HAP-1 (cell line): Measurements from ENCODE around the gene WBP2.
A peak's percentile ranks its signal among the peaks of the same experiment; 100 is the strongest.

Experiments used
- DNase-seq, 2 experiments: peaks; one replicate each; pipeline ENCODE4 v3.0.0-alpha.2; 2016 to 2020; ENCODE audit warnings: low spot score in 2 of 2
- H3K27me3 ChIP-seq: fragments of 250-450 bp; sonication (Bioruptor Pico); 2 replicates; pipeline ENCODE4 v1.5.1; 2020; ENCODE audit warnings: low read depth, mild to moderate bottlenecking, moderate library complexity
- H3K36me3 ChIP-seq: fragments of 250-450 bp; sonication (Bioruptor Pico); replicated peaks from 2 replicates; pipeline ENCODE4 v1.5.1; 2020; ENCODE audit warnings: mild to moderate bottlenecking
- H3K4me1 ChIP-seq: fragments of 250-450 bp; sonication (Bioruptor Pico); 2 replicates; pipeline ENCODE4 v1.5.1; 2020; ENCODE audit warnings: mild to moderate bottlenecking
- H3K4me3 ChIP-seq: fragments of 250-450 bp; sonication (Bioruptor Pico); 2 replicates; pipeline ENCODE4 v1.5.1; 2020; ENCODE audit warnings: mild to moderate bottlenecking, moderate library complexity
- H3K9me3 ChIP-seq: fragments of 250-450 bp; sonication (Bioruptor Pico); 2 replicates; pipeline ENCODE4 v1.5.1; 2020; ENCODE audit warnings: mild to moderate bottlenecking, moderate library complexity
- in situ Hi-C: fragments of 300-500 bp; cut with MboI; formaldehyde crosslinking; loops from 3 replicates; pipeline ENCODE4 v1.14.3; 2020; ENCODE audit warnings: low sequenced_read_pairs, inconsistent platforms, mixed read lengths

The WBP2 gene

GRCh38 chr17:75828741-75829140, 26.4 kb downstream of the WBP2 start:
- Histone ChIP-seq H3K4me3 (no peak overlapping the region), H3K27me3 (no peaks in the 10 kb centered on the region), H3K36me3 (peaks cover 11% of the 10 kb centered on the region), H3K9me3 (no peaks in the 10 kb centered on the region), H3K4me1 (no peaks in the 10 kb centered on the region)
- in situ Hi-C loops, result no loop called here
- DNase-seq, result no peak

DNA sequence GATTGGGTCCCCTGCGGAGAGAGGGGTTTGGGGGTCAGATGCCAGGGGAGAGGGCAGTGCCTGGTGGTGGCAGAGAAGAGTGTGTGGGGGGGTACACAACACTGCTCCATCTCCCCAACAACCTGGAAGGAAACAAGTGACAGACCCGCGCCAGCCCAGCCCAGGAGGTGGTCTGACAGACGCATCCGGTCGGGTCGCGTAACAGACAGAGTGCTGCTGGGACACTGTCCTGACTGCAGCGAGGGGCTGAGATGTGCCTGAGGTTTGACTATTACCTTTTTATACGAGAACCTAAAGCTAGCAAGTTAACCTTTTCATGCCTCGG, 27.1 kb downstream of the WBP2 start:
- in situ Hi-C loops, result no loop called here
- Histone ChIP-seq H3K4me1 (no peaks in the 10 kb centered on the region), H3K4me3 (no peak overlapping the region), H3K36me3 (peaks cover 18% of the 10 kb centered on the region), H3K9me3 (no peaks in the 10 kb centered on the region), H3K27me3 (no peaks in the 10 kb centered on the region)
- no peak for DNase-seq

- DNase-seq, result peak in 1 of 2 experiments; percentile 76
- H3K4me3 ChIP-seq, result no peak overlapping the region
- no peaks in the 10 kb centered on the region for H3K9me3 ChIP-seq
These were observed 27.6 kb downstream of the WBP2 start for GRCh38 chr17:75827308-75828075.

DNA sequence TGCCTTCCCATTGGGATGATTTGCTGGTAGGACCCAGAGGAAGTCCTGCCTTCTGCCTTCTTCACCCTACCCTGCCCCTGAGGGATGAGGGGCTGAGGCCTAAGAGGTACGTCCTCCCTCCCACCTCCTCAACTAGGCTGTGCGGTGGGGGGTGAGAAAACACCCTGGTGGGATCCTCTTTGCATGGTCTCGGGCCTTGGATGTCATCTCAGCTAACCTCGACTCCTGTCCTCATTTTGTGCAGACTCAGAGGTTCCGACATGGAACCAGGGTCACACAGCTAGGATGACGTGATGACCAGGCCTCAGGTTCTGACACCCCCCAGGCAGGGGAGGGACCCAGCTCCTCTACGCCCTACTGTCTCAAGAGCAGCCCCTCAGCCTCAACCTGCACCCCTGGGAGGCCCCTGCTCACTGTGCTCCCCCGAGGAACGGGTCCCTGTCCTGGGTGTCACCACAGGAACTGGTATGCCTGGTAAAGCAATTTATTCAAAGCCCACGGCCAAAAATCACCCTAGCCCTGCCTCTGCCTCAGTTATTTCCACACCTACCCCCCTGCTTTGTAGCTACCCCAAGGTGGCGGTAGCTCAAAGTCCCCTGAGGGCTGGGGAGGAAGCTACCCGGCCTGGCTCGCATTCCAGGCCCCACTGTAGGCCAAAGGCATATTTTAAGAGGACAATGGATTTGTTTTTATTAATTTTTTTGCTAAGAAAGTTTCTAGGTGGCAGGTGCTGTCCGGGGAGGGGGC, 28.4 kb downstream of the WBP2 start:
- in situ Hi-C loops, result no loop called here
- H3K4me3 ChIP-seq, result no peak overlapping the region
- no peak for DNase-seq
- H3K9me3 ChIP-seq, result no peaks in the 10 kb centered on the region
- H3K27me3 ChIP-seq, result no peaks in the 10 kb centered on the region
- no peaks in the 10 kb centered on the region for H3K4me1 ChIP-seq
- peaks cover 28% of the 10 kb centered on the region for H3K36me3 ChIP-seq

More at GRCh38 chr17:75827308-75828075, 27.6 kb downstream of the WBP2 start:
- no peaks in the 10 kb centered on the region for H3K4me1 ChIP-seq
- H3K36me3 ChIP-seq, result peaks cover 20% of the 10 kb centered on the region
- in situ Hi-C loops, result no loop called here
- no peaks in the 10 kb centered on the region for H3K27me3 ChIP-seq

GRCh38 chr17:75825748-75826370, 29.3 kb downstream of the WBP2 start:
- Histone ChIP-seq H3K9me3 (no peaks in the 10 kb centered on the region), H3K36me3 (peaks cover 37% of the 10 kb centered on the region), H3K27me3 (no peaks in the 10 kb centered on the region), H3K4me1 (no peaks in the 10 kb centered on the region), H3K4me3 (no peak overlapping the region)
- DNase-seq, result no peak
- in situ Hi-C loops, result no loop called here

GRCh38 chr17:75825149-75825552, 30.0 kb downstream of the WBP2 start:
- Histone ChIP-seq H3K9me3 (no peaks in the 10 kb centered on the region), H3K36me3 (peaks cover 44% of the 10 kb centered on the region), H3K4me3 (no peak overlapping the region), H3K27me3 (no peaks in the 10 kb centered on the region), H3K4me1 (no peaks in the 10 kb centered on the region)
- in situ Hi-C loops, result no loop called here
- DNase-seq, result no peak

GRCh38 chr17:75824666-75825065, 30.5 kb downstream of the WBP2 start:
- DNase-seq, result no peak
- in situ Hi-C loops, result no loop called here

GRCh38 chr17:75824050-75824552, 31.0 kb downstream of the WBP2 start:
- H3K36me3 ChIP-seq, result peaks cover 54% of the 10 kb centered on the region
- no peaks in the 10 kb centered on the region for H3K9me3 ChIP-seq
- no peaks in the 10 kb centered on the region for H3K4me1 ChIP-seq
- H3K27me3 ChIP-seq, result no peaks in the 10 kb centered on the region
- no peak for DNase-seq
- H3K4me3 ChIP-seq, result no peak overlapping the region
- in situ Hi-C loops, result no loop called here

More at GRCh38 chr17:75824666-75825065, 30.5 kb downstream of the WBP2 start:
- no peaks in the 10 kb centered on the region for H3K27me3 ChIP-seq
- no peaks in the 10 kb centered on the region for H3K9me3 ChIP-seq
- H3K4me3 ChIP-seq, result no peak overlapping the region
- H3K36me3 ChIP-seq, result peaks cover 49% of the 10 kb centered on the region
- no peaks in the 10 kb centered on the region for H3K4me1 ChIP-seq

- H3K27me3 ChIP-seq, result no peaks in the 10 kb centered on the region
- in situ Hi-C loops, result no loop called here
- no peak overlapping the region for H3K4me3 ChIP-seq
- no peak for DNase-seq
- H3K9me3 ChIP-seq, result no peaks in the 10 kb centered on the region
- peaks cover 61% of the 10 kb centered on the region for H3K36me3 ChIP-seq
- no peaks in the 10 kb centered on the region for H3K4me1 ChIP-seq
These were observed 31.7 kb downstream of the WBP2 start for GRCh38 chr17:75823257-75824041.

DNA sequence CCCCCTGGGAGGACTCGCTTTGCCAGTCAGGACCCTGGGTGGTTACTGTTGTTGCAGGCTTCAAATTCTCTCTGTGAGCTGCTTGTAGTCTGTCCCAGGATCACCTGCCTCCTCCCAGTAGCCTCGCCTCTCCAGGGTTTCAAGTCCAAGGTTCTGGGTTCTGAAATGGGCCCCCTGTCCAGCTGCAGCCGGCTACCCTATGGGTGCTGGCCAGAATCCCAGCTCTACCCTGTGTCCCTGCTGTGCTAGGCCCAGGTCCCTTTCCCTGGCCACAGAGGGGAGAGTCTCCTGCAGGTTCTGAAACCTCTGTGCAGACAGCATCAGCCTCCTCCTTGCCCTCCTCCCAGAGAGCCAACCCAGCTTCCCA, 32.4 kb downstream of the WBP2 start:
- no peak for DNase-seq
- in situ Hi-C loops, result no loop called here
- H3K27me3 ChIP-seq, result no peaks in the 10 kb centered on the region

DNA sequence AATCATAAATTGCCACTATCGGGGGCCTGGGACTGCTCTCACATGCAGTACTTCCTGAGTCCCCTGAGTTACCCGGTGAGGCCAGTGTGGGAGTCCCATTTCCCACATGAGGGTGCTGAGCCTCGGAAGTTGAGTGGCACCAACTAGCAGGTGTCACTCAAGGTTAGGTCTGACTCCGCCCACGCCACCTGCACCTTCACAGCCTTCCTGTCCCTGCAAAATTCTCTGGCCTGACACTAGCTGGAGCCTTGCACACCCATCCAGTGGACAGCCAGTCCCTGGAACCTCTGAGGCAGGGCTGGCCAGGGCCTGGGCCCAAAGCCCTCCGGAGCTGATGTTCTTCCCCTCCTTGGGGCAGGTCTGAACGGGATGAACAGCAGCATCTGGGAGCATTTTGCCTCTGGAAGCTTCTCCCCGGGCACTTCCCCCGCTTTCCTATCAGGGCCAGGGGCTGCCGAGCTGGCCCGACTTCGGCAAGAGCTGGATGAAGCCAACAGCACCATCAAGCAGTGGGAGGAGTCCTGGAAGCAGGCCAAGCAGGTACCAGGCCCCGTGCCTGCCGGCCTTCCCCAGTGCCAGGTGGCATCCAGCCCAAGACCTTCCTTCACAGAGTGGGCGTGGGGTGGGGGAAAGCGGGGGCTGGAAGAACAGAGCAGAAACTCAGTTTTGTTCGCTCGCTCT, 32.9 kb downstream of the WBP2 start:
- Histone ChIP-seq H3K4me3 (no peak overlapping the region), H3K27me3 (no peaks in the 10 kb centered on the region), H3K36me3 (peaks cover 69% of the 10 kb centered on the region), H3K4me1 (no peaks in the 10 kb centered on the region), H3K9me3 (no peaks in the 10 kb centered on the region)
- in situ Hi-C loops, result no loop called here
- DNase-seq, result no peak

More for the DNA sequence above, 32.4 kb downstream of the WBP2 start:
- Histone ChIP-seq H3K4me3 (no peak overlapping the region), H3K4me1 (no peaks in the 10 kb centered on the region), H3K36me3 (peaks cover 67% of the 10 kb centered on the region), H3K9me3 (no peaks in the 10 kb centered on the region)

DNA sequence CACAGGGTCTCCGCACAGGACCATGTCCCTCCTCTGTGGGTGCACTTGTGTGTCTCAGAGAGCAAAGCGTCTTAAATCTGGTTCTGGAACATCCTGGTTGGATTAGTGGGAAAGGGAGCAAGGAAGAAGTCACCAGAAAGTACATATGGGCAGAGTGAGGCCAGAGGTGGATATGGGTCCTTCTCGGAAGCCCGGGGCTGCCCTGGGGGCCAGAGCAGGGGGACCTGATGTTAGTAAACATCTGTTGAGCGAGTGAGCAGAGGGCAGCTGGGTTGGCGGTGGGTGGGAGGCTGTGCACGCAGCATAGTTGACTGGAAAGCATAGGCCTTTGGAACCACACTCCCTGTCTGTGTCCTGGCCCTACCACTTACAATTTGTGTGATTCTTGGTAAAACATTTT, 33.6 kb downstream of the WBP2 start:
- in situ Hi-C loops, result no loop called here
- DNase-seq, result no peak
- Histone ChIP-seq H3K4me1 (no peaks in the 10 kb centered on the region), H3K27me3 (no peaks in the 10 kb centered on the region), H3K4me3 (no peak overlapping the region), H3K36me3 (peaks cover 71% of the 10 kb centered on the region), H3K9me3 (no peaks in the 10 kb centered on the region)
